SK-N-MC (cell line): Measurements from ENCODE around the gene CPVL.

Source experiments
- EZH2 ChIP-seq: fragments of 200-600 bp; sonication (generic); IDR thresholded peaks from one replicate; pipeline ENCODE4 v1.6.1; 2017; ENCODE audit warnings: antibody characterized with exemption
- FOXP2 ChIP-seq: optimal IDR thresholded peaks from 2 replicates; pipeline ENCODE3; 2011; ENCODE audit warnings: mild to moderate bottlenecking, moderate library complexity; ENCODE audit not compliant: insufficient read depth; ENCODE audit errors: extremely low read length, control extremely low read depth
- POLR2AphosphoS5 ChIP-seq: IDR thresholded peaks from 2 replicates; pipeline ENCODE4 v1.6.1; 2012; ENCODE audit warnings: mild to moderate bottlenecking, low read depth, low read length, borderline replicate concordance

DNA sequence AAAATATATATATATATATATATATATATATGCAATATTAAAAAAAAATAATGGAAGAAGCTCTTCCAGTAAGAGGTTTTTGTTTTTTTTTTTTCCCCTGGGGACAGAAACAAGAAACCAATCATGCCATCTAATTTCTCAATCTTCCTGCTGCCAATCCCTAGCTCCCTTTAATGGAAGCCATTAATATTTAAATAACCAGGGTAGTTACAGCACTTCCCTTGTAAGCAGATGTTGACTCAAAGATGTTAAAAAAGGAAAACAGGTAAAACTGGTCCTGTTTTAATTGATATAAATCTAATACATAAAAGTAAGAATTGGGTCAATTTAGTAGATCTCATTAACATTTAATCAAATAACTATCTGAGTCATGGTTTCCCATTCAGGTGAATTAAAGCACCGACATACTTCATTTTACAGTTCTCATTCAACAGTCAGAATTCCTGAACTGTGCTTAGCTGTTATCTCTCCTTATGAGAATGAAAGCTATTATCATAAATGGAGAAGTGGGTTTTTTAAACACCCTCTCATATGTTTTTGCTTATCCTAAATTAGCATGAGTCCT lies 22.6 kb downstream of the CPVL start:
- TF ChIP-seq POLR2AphosphoS5 (no peak), FOXP2 (no peak), EZH2 (no peak)
